Measurements from ENCODE around the gene DNAJC3.
"Not testable (repeated sequence)": the region's sequence is repeated elsewhere in the genome, so short reads cannot be mapped to it uniquely, and the experiment has no call there.

The DNAJC3 gene

GRCh38 chr13:95784161-95784899 is 107.4 kb downstream of the DNAJC3 start:
- Histone ChIP-seq H3K9me3 (no peaks in the 10 kb centered on the region), H3K4me3 (ENCODE audit: low read depth, low read length) (no peak overlapping the region), H3K4me1 (peaks cover 8% of the 10 kb centered on the region), H3K36me3 (peaks cover 4% of the 10 kb centered on the region), H3K27me3 (no peaks in the 10 kb centered on the region)
- no peak for TF ChIP-seq CTCF (IDR thresholded peaks at IDR 0.05; ENCODE audit: low read depth, low read length)
- no peak for DNase-seq

- Histone ChIP-seq H3K4me3 (ENCODE audit: low read depth, low read length) (no peak overlapping the region), H3K36me3 (peaks cover 7% of the 10 kb centered on the region), H3K9me3 (no peaks in the 10 kb centered on the region), H3K27me3 (no peaks in the 10 kb centered on the region), H3K4me1 (peaks cover 7% of the 10 kb centered on the region)
- no peak for DNase-seq
- no peak for TF ChIP-seq CTCF (IDR thresholded peaks at IDR 0.05; ENCODE audit: low read depth, low read length)
Observed at GRCh38 chr13:95784900-95785290, 108.0 kb downstream of the DNAJC3 start.

- no peak for DNase-seq
- H3K4me1 ChIP-seq: no peaks in the 10 kb centered on the region
- H3K9me3 ChIP-seq: no peaks in the 10 kb centered on the region
- H3K27me3 ChIP-seq: no peaks in the 10 kb centered on the region
- H3K4me3 ChIP-seq (ENCODE audit: low read depth, low read length): no peak overlapping the region
- no peak for TF ChIP-seq CTCF (IDR thresholded peaks at IDR 0.05; ENCODE audit: low read depth, low read length)
- peaks cover 17% of the 10 kb centered on the region for H3K36me3 ChIP-seq
Observed at GRCh38 chr13:95787356-95788099, 110.6 kb downstream of the DNAJC3 start.

- no peak for DNase-seq
- H3K9me3 ChIP-seq: no peaks in the 10 kb centered on the region
- peaks cover 17% of the 10 kb centered on the region for H3K36me3 ChIP-seq
- no peaks in the 10 kb centered on the region for H3K27me3 ChIP-seq
- TF ChIP-seq CTCF (IDR thresholded peaks at IDR 0.05; ENCODE audit: low read depth, low read length): no peak
- H3K4me3 ChIP-seq (ENCODE audit: low read depth, low read length): no peak overlapping the region
- H3K4me1 ChIP-seq: no peaks in the 10 kb centered on the region
Observed at GRCh38 chr13:95788100-95788463, 111.1 kb downstream of the DNAJC3 start.

GRCh38 chr13:95789315-95789714 is 112.4 kb downstream of the DNAJC3 start:
- DNase-seq; H3K4me1 ChIP-seq; H3K9me3 ChIP-seq; H3K4me3 ChIP-seq (ENCODE audit: low read depth, low read length); H3K27me3 ChIP-seq: not testable (repeated sequence)
- H3K36me3 ChIP-seq: peaks cover 14% of the 10 kb centered on the region

GRCh38 chr13:95791084-95791722 is 114.3 kb downstream of the DNAJC3 start:
- H3K36me3 ChIP-seq: peaks cover 14% of the 10 kb centered on the region

More at GRCh38 chr13:95791084-95791722, 114.3 kb downstream of the DNAJC3 start:
- no peaks in the 10 kb centered on the region for H3K9me3 ChIP-seq
- H3K4me3 ChIP-seq (ENCODE audit: low read depth, low read length): no peak overlapping the region
- no peaks in the 10 kb centered on the region for H3K27me3 ChIP-seq
- no peaks in the 10 kb centered on the region for H3K4me1 ChIP-seq
- no peak for TF ChIP-seq CTCF (IDR thresholded peaks at IDR 0.05; ENCODE audit: low read depth, low read length)
- no peak for DNase-seq

Data from BE2C (cell line).